Measurements from ENCODE around the gene CHST11.
"Not testable (repeated sequence)": the region's sequence is repeated elsewhere in the genome, so short reads cannot be mapped to it uniquely, and the experiment has no call there.

Gene CHST11

DNA sequence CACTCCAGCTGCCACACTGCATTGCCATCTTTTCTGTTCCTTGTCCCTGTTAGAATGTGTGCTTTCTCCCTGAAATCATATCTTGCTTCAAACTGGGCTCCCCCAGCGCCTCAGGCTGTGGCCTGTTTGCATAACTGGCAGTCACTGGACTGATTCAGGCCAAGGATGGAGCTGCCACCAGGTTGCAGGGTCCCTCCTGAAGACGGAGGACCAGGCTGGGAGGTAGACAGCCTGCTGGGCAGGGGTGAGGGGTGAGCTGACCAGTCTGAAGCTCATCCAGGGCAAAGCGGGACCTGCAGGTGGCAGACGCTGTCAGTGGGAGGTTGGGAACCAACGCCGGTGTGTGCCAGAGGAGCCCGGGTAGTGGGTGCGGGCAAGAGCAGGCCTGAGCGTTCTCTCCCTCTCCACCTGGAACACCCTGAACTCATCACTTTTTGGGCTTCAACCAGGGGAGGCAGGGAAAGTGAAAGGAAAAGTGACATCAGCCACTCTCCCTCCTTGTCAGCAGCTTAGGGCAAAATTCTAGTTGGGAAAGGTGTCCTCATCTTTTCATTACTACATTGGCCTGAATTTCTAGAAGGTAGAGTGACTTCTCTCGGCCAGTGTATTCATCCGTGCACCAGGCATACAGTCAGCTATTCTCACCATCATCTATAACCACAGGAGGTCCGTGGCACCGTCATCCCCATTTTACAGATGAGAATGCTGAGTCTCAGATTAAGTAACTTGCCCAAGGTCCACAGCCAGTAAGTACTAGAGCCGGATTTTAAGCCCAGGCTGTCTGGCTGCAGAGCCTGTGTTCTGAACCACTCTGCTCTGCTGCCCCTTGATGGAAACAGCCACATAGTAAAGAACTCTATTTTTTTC lies 282.3 kb downstream of the CHST11 start:
- peak overlapping the region; percentile 65 for H3K27ac ChIP-seq
- no peak for DNase-seq (ENCODE audit: low read depth, low spot score)

DNA sequence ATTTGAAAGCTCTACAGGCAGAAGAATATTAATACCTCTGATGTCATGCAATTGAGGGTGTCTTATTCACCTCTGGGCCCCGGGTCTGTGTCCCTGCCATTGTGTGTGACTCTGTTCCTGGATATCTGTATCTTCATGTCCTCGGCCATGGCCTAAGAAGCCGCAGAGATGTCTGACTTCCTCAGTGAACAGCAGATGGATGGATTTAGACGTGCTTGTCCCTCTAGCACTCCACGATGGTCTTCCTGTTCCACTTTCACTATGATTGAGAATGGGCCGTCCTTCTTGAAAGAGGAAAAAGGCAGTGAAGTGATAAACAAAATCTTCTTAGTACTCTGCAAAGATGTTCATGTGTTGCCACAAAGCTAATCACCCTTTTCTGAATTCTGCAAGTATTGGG lies 283.9 kb downstream of the CHST11 start:
- H3K27ac ChIP-seq: no peak overlapping the region
- no peak for DNase-seq (ENCODE audit: low read depth, low spot score)

DNA sequence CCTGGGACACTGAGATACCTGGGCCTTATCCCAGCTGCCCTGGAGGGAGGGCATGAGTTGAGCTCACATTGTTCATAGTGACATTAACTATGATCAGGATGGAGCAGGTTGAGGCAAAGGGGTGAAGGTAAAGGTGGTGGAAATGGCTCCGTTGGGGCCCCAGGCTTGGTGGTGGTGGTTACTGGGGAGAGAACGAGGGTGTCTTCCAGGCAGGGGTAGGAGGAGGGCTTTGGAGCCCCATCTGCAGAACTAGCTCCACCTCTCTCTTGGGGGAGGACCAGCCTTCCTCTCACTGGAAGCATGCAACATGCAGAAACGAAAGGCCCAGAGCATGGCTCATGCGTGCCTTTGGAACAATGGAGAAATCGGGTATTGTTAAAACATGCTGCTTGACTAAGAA lies 284.3 kb downstream of the CHST11 start:
- no peak for DNase-seq (ENCODE audit: low read depth, low spot score)
- H3K27ac ChIP-seq: no peak overlapping the region

DNA sequence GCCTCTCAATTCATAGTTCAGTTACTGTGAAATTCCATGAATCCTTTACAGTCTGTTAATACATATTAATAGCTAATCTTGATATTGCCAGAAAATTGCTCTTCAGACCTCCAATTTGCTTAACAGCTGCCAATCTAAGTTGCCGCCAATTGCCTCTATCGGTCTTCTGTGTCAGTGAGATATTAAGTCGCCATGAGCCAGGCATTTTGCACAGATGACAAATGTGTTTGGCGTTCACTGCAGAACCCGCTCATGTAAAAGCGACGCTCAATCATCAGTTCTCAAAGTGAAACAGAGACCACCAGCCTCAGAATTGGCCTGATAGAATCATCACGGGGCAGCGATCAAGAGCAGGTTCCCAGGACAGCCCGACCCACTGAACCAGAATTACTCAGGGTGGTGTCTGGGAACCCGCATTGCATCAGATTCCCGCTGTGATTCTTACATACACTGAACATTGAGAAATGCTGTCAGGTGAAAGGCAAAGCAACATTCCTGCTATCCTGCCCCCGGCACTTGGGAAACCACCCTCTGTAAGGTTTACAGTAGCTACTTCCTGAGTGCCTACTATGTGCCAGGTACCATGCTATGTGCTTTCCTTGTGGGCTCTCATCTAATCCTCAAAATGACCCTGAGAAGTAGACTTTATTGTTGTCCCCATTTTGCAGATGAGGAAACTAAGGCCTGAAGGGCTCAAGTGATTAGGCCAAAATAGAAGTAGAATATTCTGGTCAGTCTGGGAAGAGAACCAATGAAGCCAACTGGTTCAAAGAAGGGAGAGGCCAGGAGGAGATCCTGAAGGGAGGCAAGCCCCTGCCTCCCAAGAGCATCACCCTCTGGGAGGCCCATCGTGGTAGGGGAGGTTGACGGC lies 285.0 kb downstream of the CHST11 start:
- no peak for DNase-seq (ENCODE audit: low read depth, low spot score)

DNA sequence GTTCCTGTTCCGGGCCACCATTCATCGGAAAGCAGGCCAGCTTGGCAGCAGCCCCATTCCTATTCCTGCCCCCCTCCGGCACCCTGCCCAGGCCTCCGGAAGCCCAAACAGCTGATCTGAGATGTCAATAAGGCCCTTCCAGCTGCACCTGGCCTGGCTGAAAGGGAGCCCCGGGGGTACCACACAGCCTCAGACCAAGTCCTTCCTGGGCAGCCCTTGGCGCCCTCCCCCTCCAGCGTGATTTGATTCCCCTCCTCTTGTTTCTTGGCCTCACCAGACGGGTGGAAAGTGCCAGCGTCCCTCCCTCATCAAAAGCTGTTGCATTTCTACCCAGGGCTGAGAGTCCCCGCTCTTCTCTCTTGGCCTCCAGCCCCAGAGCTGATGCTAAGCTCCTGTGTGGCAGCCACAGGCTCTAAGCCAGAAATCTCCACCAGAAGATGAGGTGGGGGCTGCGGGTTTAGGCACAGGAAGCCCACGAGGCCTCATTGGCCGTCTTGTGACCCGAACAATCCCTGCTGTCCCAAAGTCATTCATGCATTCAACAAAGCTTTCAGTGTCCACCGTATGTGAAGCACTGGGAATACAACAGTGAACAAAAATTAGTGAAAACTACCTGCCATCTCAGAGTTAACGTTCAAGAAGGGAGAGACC lies 285.9 kb downstream of the CHST11 start:
- H3K27ac ChIP-seq: no peak overlapping the region
- no peak for DNase-seq (ENCODE audit: low read depth, low spot score)

More for the DNA sequence above, 285.0 kb downstream of the CHST11 start:
- H3K27ac ChIP-seq: no peak overlapping the region

DNA sequence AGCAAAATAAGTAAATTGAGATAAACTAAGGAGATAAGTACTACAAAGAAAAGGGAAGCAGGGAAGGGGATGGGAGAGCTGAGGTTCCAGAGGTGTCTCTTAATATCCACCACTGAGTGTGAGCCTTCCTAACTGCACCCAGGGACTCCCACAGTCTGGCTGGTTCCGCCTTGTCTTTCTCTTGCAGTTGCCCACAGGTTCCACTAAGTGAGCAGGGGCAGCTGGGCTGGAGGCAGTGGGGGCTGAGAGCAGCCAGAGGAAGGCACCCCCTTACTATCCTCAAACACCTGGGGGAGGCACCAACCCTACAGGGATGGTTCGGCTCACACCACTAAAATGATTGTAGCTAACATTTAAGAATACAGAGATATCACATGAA lies 286.4 kb downstream of the CHST11 start:
- no peak for DNase-seq (ENCODE audit: low read depth, low spot score)
- no peak overlapping the region for H3K27ac ChIP-seq

DNA sequence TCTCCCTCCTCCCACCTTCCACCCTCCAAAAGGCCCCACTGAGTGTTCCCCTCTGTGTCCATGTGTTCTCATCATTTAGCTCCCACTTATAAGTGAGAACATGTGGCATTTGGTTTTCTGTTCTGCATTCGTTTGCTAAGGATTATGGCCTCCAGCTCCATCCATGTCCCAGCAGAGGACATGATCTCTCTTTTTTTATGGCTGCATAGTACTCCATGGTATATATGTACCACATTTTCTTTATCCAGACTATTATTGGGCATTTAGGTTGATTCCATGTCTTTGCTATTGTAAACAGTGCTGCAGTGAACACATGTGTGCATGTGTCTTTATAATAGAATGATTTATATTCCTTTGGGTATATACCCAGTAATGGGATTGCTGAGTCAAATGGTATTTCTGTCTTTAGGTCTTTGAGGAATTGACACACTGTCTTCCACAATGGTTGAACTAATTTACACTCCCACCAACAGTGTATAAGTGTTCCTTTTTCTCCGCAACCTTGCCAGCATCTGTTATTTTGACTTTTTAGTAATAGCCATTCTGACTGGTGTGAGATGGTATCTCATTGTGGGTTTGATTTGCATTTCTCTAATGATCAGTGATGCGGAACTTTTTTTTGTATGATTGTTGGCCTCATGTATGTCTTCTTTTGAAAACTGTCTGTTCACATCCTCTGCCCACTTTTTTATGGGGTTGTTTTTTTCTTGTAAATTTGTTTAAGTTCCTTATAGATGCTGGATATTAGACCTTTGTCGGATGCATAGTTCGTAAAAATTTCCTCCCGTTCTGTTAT lies 287.2 kb downstream of the CHST11 start:
- DNase-seq (ENCODE audit: low read depth, low spot score): not testable (repeated sequence)

DNA sequence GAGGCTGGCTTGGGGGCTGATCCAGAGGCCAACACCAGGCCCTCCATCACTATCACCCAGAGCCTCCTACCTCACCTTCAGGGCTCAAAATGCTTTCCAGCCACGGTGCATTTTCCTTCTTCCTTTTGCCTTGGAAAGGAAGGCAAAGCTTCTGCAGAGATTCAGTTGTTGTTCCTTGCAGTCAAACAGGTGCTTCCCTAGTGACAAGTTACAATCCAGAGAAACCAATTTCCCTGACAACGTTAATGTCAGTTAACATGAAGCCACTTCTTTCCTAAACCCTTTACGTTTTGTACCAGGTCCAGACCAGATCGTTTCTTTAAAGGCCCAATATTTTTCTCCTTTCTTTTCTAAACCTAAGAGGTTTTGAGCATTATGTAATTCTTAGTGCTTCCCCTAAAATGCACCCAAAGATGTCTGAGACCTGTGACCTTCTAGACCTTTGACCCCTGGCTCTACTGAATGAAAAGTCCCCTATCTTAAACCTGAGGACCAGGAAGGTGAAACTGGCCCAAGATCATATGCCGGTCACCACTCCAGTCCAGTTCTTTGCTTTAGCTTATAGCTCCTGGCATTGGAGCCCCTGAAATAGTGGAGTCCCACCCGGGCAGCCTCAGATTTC lies 289.8 kb downstream of the CHST11 start:
- DNase-seq (ENCODE audit: low read depth, low spot score): no peak
- H3K27ac ChIP-seq: no peak overlapping the region

More for the DNA sequence above, 287.2 kb downstream of the CHST11 start:
- not testable (repeated sequence) for H3K27ac ChIP-seq

DNA sequence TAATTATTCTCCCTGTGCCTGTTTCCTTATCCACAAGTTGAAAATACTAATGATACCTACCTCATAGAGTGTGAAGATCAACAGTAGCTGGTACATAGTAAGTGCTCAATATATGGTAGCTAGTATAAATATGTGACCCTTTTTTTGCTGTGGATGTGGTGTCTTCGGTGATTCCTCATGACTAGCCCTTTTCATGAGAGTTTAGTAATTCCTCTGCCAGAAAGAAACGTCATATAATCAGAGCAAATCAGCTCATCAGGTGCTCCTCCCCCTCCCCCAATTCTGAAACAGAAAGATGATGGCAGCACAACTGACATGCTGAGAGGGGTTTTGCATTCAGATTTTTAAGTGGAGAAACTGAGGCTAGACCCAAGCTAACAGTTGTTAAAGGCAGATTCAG lies 290.6 kb downstream of the CHST11 start:
- no peak overlapping the region for H3K27ac ChIP-seq

DNA sequence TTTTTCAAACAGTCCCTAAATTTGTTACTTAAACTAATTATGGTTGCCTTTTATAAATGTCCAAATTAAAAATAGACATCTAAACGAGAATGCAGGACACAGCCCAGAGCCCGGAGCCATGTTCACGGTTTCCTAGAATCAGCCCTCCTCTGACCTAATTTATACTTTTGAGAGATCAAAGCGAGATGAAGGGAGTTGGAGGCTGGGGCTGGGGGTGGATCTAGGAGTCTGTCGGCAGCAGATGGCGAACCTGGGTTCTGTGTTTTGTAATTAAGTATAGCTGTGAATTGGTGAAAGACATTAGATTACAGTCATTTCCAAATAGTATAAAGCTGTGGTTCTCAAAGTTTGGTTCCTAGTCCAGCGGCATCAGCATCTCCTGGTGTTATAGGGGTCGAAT lies 291.2 kb downstream of the CHST11 start:
- H3K27ac ChIP-seq: no peak overlapping the region
- no peak for DNase-seq (ENCODE audit: low read depth, low spot score)

More for the DNA sequence above, 290.6 kb downstream of the CHST11 start:
- DNase-seq (ENCODE audit: low read depth, low spot score): no peak

DNA sequence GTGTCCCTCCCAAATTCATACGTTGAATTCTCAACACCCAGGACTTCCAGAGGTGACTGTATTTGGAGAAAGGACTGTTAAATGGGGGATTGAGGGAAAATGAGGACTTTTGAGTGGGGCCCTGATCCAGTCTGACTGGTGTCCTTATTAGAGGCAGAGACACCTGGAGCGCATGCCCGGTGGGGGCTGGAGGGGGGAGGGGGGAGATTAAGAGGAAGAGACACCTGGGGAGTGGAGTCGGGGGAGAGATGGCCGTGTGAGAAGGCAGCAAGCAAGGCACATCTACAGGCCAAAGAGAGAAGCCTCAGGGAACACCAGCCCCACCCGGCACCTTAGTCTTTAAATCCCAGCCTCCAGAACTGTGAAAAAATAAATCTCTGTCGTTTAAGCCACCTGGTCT lies 291.6 kb downstream of the CHST11 start:
- no peak overlapping the region for H3K27ac ChIP-seq
- DNase-seq (ENCODE audit: low read depth, low spot score): no peak

DNA sequence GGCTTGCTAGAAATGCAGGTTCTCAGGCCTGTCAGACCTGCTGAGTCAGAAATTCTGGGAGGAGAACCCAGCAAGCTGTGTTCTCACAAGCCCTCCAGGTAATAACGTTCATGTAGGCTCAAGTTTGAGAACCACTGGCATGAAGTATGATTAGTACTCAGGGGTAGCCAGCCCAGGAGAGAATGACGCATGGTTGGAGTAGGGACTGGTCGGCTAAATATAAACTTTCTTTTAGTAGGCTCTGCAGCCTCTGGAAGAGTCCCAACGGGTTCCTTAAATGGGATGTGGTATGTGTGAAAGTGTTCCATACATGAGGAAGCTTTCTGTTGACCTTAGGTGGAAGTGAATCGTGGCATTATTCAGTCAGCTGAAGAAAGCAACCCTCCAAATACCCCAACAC lies 292.0 kb downstream of the CHST11 start:
- H3K27ac ChIP-seq: peak overlapping the region; percentile 5
- DNase-seq (ENCODE audit: low read depth, low spot score): peak; percentile 36

DNA sequence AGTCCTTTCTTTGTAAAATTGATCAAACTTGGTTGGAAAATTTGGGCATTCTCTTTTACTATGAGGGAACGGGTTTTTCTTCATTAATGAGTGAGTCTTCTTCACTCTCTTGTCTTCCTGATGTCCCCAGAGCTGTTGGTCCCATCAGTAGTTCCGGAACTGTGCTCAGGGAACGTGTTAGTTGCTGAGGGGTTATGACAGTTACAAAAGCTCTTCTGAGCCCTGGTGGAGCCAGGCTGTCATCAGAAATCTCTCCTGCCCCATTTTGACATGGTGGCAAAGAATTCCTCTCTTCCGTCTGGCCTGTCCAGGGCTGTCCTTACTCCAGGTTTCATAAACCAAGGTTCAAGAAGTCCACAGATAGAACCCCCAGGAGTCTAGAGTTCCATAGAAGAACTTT lies 292.8 kb downstream of the CHST11 start:
- peak overlapping the region; percentile 1 for H3K27ac ChIP-seq
- no peak for DNase-seq (ENCODE audit: low read depth, low spot score)

DNA sequence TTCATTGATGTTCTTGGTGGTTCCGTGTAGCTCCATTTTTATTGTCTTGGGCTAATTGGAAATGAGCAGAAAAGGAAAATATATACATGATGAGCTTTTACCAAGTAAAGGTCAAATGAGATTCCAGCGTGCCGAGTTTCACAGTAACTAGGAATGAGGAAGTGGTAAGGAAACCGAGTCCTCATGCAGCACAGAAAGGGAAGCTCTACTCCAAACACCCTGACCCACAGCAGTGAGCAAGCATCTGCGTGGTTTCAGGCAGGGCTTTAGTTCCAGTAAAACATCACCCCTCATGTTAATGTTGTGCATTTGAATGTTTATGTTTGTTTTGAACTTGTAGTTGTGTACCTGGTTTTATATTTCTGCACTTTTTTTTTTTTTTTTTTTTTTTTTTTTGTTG lies 293.3 kb downstream of the CHST11 start:
- DNase-seq (ENCODE audit: low read depth, low spot score): peak; percentile 55
- peak overlapping the region; percentile 1 for H3K27ac ChIP-seq

DNA sequence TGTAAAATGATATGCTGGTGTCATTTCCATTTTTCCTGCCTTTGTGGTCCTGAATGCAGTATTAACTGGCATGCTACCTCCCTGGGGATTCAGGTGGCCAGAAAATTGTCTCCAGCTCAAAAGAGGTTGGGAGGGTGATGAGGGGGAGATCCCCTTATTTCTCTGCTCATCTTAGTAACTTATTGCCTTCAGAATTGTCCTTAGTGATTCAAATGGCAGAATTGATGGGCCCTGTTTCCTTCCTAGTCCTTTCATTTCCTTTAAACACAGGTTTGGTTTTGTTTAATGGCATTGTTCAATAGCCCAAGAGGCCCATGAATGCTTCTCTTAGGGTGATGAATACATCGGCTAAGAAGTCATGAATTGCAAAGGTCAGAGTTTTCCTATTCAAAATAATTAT lies 294.4 kb downstream of the CHST11 start:
- H3K27ac ChIP-seq: no peak overlapping the region
- no peak for DNase-seq (ENCODE audit: low read depth, low spot score)

DNA sequence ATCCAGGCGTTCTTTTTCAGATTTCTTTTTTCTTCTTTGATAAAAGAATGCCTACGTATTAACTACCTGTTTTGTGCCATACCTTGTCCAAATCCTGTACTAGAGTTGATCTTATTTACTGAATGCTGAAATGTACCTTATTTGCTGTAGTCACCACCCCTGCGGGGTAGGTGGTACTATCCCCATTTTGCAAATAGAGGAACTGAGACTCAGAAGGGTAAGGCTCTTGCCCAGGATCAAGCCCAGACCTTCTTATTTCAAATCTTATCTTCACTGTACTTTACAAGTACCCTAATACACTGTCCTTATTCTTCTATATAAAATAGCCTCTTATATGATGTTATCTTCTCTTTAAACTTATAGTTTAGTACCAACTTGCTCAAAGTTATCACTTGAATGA lies 294.8 kb downstream of the CHST11 start:
- no peak overlapping the region for H3K27ac ChIP-seq
- no peak for DNase-seq (ENCODE audit: low read depth, low spot score)

DNA sequence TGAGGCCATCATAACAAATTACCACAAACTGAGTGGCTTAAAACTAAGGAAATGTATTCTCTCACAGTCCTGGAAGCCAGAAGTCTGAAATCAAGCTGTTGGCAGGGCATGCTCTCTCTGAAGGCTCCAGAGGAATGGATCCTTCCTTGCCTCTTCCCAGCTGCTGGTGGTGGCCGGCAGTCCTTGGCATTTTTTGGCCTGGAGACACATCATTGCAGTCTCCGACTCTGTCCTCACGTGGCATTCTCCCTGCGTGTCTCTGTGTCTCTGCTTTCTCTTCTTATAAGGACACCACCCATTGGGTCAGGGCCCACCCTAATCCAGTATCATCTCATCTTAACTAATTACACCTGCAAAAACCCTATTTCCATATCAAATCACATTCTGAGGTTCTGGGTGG lies 295.3 kb downstream of the CHST11 start:
- no peak overlapping the region for H3K27ac ChIP-seq
- no peak for DNase-seq (ENCODE audit: low read depth, low spot score)

DNA sequence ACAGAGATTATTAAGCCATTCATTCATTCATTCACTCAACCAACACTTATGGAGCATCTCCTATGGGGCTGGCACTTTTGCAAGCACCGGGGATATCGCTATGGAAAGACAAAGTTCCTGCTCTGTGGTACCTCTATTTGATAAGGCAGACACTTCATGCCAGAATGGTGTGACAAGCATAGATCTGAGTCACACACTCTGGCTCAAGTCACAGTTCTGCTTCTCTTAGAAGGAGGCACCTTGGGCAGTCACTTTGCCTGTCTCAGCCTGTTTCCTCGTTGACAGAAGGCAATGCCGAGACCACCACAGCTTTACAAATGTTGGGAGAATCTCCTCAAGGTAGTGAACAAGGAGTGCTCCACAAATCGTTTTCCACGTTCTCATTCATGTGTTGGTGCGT lies 296.1 kb downstream of the CHST11 start:
- no peak overlapping the region for H3K27ac ChIP-seq
- no peak for DNase-seq (ENCODE audit: low read depth, low spot score)

DNA sequence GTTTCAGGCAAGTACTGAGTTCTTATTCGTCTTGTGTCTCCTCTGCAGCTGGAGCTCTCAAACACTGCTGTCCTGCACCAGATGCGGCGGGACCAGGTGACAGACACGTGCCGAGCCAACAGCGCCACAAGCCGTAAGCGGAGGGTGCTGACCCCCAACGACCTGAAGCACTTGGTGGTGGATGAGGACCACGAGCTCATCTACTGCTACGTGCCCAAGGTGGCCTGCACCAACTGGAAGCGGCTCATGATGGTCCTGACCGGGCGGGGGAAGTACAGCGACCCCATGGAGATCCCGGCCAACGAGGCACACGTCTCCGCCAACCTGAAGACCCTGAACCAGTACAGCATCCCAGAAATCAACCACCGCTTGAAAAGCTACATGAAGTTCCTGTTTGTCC lies 300.2 kb downstream of the CHST11 start:
- H3K27ac ChIP-seq: no peak overlapping the region
- no peak for DNase-seq (ENCODE audit: low read depth, low spot score)

DNA sequence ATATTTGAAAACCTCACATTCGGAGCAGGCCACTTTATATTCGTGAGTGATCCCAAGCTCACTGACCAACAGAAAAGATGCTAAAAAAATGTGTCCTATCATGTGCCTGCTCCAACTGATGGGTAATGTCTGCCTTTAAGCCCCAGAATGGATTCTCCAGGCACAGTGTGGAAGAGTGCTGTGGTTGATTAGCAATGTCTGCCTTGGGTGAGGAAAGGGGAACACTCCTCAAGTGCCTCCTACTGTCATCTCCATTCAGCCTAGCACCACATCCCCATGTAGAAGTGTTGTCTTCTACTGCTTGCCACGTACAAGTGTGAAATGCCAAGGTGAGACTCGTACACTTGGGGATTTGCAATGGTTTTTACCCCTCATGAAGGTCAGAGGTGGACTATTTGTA lies 302.0 kb downstream of the CHST11 start:
- DNase-seq (ENCODE audit: low read depth, low spot score): no peak
- H3K27ac ChIP-seq: no peak overlapping the region

All from epithelial cell of prostate (primary cell).